Measurements from ENCODE around the gene RASSF4.

RASSF4 gene

DNA sequence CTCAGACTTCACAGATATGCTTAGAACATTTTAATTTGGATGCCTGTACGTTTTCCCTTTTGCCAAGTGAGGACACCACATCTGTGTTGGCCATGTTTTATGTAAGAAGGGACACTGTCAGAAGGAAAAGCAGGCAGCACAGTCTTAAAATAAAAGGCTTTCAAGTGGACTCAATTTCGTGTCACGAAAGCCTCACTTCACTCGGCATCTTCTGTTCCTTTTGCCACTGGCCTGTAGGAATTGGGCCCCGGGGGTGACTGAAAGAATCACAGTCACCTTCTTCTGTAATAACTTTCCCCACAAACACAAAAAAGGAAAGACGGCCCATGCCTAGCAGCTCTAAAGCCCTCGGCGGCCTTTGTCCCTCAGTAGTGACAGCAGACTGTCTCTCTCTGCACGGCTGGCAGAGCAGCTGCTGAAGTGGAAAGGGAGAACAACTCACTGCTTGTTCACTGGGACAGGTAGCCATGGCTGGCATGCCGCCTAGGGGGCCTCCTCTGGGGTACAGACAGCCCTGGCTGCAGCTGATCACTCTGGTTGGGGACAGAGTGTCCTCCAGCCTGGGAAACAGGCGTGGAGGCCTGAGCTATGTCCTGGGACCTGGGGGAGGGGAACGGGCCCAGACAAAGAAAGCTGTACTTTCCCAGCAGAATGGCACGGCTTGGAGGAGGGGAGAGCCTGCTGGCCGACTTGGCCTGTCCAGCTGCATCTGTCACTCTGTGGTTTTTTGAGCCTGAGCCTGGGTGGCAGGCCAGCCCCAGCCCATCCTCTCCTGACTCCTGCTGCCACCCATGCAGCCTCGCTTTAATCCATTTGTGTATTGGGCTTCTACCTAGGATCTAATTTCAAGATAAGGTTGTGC lies 4.4 kb downstream of the RASSF4 start:
- peak; percentile 59 for DNase-seq (ENCODE audit: low spot score)

DNA sequence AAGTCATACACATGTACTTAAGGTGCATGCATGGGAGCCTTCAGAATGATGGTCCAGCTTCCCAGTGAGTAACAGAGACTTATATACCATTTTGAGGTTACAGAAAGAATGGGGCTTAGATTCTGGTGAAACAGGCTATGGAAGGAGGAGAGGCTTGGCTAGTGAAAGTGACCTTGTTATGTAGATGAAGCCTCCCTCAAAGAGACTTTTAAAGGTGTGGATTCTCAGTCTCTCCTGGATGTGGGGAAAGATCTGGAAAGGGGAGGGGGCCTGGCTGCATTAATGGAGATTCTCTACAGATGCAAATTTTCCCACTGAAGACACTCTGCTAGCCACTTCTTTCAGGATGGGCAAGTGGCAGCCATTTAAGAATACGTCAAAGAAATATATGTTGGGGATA lies 5.5 kb downstream of the RASSF4 start:
- DNase-seq (ENCODE audit: low spot score), result no peak

DNA sequence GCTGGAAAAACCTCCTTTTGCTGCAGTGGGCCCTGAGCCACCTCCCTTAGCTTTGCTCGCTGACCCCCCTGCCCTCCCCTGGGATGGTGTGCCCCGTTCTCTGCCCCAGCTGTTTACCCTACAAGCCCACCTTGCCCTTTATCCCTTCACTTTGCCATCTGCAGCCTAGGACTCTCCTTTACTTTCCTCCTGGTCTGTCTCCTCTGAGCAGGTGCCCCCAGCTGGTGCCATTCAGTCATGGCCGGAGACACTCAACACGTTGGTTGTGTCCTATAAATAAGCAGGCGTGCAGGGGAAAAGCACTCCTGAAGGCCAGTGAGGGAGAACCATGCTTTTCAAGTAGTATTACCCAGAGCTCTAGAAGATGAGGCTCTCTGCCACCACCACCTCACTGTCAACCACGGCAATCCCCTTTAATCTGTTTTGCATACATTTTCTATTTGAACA lies 6.1 kb downstream of the RASSF4 start:
- DNase-seq (ENCODE audit: low spot score), result peak; percentile 30

DNA sequence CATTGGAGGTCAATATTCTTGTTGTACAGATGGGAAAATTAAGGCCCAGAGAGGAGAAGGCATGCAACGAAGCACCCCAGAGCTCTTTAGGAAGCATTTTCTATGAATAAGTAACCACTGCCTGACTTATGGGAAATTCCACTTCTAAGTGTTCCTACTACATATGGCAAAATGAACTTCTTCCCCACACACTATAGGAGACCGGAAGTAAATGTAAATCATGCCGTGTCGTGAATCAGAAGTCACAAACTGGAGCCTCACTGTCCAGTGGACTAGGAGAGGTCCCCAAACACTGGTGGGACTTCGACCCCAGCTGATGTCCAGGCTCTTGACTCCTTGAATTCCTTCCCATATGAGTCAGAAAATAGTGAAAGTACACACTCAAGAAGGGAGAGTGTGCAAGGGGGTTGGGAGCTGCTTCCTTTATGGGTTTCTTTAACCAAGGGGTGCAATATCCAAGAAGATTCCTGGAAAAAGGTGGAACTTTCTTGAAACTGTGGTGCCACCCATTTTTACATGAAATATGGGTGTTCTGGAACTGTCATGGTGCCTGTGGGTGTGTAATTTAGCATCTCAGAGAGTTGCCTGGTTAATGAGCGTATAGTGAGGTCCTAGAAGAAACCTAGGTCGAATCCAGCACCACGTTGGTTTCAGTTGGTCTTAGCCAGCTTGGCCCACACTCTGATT lies 6.7 kb downstream of the RASSF4 start:
- DNase-seq (ENCODE audit: low spot score), result no peak

DNA sequence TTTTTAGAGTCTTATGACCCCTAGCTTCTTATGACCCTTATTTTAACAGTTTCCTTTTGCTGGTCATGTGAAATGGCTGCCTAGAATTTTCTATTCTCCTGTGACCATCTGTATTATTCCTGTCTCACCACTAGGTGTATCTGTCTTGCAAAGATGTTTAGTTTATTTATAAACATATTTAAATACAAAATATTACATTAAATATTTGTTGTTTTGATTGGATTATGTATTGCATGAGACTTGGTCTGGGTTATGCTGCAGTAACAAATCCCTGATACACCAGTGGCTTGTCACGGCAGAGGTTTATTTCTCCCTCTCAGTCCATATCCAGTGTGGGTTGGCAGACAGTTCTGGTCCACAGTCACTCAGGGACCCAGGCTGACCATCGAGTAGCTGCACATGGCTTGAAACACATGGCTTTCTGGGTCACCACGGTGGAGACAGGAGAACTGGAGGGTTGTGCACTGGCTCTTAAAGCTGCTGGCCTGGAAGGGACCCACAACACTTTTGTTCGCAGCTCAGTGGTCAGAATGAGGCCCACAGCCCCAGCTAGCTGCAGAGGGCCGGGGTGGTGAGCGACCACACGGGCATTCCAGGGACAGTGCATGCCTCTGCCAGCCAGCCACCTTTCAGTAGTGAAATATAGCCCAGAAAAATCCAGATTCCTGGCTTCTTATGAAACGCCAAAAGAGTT lies 7.4 kb downstream of the RASSF4 start:
- DNase-seq (ENCODE audit: low spot score), result no peak

DNA sequence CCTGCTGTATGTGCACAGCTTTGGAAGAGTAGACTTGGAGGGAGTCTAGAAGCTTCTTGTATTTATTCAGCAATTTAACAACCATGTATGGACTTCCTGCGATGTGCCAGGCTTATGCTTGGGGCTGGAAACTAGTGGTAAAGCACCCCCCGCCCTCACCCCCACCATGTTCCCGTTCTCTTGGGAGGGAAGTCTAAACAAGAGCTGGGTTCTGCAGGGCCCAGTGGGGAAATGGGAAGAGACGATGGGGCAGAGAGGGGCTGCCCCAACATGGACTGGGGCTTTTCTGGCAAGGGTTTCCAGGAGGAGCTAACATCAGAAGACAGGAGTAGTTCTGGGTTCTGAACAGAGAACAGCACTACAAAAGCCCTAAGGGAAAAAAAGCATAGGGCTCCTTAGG lies 8.0 kb downstream of the RASSF4 start:
- DNase-seq (ENCODE audit: low spot score), result no peak

DNA sequence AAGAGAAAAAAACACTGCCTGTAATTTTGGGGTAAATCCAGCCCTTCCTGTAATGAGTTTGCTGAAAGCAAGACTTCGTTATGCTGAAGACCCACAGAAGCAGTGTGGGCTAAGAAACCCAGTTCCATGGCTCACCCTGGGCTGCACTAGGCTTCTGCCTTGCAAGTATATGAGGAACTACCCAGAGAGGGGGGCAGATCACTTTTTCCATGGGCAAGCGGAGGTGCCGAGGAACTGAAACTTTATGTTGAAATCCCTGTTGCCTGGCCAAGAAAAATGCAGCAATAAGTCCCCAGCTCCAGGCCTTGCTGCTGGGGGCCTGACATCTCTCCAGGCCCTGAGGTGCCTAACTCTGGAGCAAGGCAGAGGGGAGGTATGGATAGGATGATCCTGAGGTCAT lies 8.5 kb downstream of the RASSF4 start:
- DNase-seq (ENCODE audit: low spot score), result peak; percentile 46

DNA sequence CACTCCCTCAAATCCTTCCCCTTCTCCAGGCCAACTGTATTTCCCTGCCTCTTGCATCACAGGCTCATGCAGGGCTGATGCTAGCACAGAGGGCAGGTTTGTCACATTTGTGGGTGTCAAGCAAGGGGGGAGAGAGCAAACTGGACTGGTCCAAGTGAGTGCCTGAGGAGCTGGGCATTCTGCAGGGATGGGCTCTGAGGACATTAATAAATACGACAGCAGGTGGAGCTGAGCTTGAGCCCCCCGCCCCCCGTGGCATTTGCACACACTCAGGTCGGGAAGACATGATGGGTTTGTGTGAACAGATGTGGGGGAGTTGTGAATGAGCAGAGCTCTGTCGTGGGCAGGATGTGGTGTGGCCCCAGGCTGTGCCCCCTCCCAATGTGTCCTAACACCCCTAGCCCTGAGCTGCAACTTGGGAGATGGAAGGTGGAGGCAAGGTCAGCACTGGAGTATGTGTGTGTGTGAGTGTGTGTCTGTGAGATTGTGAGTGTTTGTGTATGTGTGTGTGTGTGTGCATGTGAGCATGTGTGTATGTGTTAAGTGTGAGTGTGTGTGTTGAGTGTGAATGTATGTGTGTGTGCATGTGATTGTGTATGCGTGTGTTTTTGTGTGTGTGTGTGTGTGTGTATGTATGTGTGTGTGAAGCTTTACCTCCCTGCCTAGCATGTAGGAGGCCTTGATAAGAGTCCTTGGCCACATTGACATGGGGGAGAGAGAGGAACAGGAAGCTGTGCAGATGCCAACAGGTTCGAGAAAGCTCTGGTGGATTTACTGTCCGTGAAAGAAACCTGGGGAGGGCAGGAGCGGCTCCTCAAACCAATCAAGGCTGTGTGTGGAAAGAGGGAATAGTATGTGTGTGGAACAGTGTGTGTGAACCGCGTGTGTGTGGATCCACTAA lies 9.1 kb downstream of the RASSF4 start:
- DNase-seq (ENCODE audit: low spot score), result no peak

DNA sequence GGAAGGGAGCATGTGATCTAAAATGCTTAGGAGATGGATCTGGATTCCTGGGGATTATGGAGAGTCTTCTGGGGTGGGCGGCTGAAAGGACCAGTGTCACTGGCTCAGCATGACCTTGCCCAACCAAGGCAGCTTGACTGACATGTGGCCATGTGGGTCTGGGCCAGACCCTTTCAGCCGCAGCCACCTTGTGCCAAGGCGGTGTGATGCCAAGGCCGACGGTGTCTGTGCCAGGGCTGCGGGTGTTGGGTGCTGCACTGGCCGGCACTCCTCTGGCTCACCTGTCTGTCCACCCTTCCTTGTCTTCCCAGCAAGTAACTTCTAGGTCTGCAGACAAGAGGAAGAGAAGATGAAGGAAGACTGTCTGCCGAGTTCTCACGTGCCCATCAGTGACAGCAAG lies 10.3 kb downstream of the RASSF4 start:
- no peak for DNase-seq (ENCODE audit: low spot score)

DNA sequence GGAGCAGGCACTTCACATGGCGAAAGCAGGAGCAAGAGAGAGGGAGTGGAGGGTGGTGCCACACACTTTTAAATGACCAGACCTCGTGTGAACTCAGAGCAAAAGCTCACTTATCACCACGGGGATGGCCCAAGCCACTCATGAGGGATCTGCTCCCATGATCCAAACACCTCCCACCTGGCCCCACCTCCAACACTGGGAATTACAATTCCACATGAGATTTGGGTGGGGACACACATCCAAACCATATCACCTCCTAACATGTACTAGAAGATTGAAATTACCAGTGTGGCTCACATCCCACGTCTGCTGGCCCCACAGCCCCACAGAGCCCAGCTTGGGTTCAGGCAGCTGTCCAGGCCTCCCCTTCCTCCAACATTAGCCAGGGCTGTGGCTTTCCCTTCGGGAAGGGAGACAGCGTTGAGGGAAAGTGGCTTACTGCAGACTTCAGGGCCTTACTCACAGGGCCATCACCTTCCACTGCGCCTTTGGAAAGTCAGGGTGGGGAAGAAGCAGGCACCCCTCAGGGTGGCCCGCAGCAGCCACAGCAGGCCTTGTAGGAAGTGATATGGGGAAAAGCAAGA lies 11.3 kb downstream of the RASSF4 start:
- no peak for DNase-seq (ENCODE audit: low spot score)

DNA sequence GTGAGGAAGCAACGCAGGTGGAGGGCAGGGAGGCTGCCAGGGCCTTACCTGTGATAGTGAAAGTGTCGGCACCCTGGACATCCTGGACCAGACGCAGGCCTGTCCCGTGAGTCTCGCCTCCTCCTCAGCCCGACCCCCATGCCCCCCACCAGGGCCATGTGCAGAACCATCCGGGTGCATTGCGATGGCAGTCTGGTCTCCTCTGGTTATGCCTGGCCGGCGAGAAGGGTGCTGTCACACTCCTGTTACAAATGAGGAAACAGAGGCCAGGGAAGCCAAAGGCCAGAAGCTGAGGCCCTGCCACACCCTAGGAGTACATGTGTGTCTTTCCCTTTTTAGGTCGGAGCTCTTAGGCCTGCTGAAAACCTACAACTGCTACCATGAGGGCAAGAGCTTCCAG lies 11.8 kb downstream of the RASSF4 start:
- DNase-seq (ENCODE audit: low spot score), result no peak

DNA sequence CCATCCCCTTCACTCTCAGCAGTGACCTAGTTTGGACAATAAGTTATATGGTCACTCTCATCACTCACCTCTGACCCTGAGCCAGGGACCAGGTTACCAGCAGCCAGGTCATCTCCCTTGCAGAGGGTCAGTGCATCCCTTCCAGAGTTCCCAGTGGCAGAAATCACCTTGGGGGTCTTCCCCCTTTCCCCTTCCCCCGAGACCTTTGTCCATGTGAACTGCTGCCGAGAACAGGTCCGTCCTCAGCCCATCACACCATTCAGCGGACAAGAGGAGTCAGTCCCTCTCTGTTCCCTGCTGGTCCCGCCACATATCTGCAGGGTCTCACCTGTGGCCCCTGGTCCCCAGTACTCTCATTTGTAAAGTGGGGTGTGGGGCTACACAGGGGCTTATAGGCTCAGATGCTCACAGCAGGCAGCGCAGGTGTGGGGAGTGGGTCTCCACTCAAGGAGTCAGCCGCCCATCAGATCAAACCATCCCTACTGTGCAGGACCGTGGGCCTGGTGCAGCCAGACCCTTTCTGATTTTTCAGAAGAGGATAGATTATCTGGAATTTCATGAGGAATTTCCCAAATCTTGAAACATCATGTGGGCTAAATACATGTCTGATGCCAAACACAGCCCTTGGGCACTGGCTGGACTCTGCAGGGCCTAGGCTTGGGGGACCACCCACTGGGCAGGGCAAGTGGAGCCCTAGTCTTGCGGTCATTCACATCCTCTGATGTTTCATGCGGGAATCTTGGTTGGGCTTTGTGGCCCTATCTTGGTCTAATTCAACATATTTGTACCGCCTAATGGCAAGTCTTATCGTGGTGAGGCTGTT lies 12.5 kb downstream of the RASSF4 start:
- no peak for DNase-seq (ENCODE audit: low spot score)

DNA sequence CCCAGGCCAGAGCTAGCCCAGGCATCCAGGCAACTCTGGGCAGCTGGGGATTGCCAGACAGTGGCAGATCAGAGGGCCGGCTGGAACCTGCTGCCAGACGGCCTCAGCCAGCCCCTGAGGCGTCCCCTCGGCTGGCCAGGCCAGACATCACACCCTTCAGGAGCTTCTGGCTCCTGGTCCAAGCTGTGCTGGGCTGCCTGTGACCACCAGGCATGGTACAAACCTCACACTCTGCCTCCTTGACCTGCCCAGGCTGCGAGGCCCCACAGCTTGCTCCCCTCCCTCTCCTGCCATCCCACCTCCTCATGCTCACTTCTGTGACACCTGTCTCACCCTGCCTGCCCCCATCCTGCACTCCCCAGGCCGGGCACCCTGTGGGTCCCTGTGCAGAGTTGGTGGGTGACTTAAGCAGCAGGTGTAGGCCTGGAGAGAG lies 13.3 kb downstream of the RASSF4 start:
- no peak for DNase-seq (ENCODE audit: low spot score)

DNA sequence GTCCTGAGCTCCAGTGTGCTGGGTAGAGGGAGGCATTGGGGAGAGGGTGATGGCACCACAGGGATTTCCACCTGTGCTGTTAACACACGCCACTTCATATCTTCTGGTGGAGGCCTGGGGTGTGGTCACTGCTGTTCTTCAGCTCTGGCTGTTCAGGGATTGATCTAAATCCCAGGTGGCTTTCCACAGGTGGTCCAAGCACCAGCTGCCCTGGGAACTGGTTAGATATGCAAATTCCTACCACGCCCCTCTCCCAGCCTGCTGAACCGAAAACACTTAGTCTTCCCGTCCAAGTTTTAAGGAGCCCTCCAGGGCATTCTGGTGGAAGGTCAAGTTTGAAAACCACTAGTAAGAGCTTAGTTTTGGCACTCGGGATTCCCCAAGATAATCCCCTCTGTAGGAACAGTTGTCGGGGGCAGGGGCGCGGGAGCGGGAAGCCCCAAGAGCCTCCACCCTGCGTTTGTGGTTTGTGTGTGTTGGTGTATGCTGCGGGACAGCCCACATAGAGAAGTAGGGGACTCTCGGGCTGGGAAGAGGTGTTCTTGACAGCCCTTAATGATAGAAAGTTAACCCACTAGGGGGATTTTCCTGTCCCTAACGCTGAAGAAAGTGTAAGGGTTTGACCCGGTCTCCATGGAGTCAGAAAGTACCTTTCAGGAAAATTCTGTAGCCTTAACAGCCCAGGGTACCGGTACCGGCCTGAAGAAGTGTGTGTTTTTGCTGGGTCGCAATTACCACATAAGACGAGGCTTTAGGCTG lies 13.9 kb downstream of the RASSF4 start:
- DNase-seq (ENCODE audit: low spot score), result peak; percentile 56

DNA sequence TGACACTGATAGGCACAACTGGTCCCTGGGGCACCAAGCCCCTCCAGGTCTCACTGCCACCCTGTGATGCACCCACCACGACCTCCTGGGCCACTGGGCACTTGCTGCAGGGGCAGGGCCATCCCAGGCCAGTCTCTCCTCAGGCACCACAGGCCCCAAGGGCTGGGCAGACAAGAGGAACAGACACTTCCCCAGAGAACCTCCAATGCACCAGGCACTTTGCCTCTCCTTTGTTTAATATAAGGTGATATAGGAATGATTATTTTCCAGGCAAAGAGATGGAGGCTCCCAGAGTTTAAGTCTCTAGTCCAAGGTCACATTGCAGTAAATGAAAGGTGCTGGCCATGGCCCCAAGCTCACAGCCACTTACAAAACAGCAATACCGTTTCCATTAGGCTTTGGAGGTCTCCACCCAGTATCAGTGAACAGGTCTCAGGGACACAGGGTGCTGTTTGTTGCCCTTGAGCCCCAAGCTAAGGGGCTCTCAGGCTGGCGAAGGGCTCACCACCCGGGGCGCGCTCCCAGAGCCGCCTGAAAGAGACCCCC lies 14.6 kb downstream of the RASSF4 start:
- no peak for DNase-seq (ENCODE audit: low spot score)

DNA sequence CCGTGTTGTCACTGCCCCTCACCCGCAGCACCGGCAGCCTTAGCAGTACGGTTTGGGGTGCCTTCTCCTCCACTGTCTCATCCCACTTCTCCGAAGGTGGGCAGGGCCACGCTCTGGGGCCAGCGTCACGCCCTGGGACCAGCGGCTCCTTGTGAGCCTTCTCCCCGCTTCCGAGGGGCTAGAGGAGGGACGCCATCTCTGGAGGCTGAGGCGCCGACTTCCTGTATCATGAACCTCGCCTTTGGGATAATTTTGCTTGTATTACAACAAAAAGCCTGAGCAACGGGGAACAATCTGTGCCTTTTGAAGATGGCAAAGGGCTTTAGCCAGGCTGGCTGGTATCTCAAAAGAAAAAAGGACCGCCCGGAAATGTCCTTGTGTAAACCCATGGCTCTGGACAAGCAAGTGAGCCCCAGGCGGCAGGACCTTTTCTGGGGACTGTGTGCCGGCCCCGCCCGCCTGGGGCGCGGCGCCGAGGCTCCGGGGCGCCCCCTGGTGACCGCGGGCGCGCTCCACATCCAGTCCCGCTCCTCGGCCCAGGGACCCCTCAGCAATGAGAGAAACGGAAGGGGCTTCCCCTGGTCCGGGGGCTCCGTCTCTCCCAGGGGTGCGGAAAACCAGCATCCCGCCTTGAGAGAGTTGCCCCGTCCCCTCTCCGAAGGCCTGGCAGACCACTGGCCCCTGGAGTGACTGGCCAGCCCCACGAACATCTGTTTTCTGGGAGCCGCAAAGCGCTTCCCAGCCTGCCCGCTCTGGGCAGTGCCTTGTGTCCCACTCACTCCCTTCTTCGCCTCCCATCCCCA lies 15.2 kb downstream of the RASSF4 start:
- peak; percentile 74 for DNase-seq (ENCODE audit: low spot score)

DNA sequence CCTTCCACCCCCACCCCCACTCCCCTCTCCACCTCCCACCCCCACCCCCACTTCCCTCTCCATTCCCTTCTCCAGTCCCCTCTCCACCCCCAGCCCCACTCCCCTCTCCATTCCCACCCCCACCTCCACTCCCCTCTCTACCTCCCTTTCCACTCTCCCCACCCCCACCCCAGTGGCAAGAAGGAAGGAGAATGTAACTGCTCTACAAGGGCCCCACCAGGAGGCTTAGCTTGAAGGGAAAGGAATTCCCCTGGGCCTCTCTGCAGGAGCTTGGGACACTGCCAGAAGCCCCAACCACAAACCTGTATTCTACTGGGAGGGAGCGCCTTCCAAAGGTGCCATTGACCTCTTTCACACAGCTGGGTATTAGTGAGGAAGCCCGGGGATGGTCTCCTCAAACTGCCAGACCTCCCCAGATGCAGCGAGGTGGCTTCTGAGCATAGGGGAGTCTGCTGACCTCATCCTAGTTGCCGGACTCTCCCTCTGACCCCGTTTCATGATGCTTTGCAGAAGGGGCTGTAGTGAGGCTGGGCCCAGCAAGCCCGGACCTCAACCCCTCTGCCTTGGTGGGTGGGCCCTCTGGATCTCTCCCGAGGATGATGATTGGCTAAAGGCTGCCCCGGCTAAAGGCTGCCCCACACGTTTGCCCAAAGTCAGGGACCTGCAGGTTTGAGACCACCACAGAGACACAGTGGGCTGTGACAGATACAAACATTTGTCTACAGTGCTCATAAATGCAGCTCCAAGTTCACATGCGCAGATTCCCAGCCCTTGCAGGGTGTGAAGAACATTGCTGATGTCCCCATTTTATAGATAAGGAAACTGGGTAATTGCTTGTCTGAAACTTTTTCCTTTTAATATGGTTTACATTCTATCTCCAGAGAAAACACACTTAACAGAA lies 16.1 kb downstream of the RASSF4 start:
- no peak for DNase-seq (ENCODE audit: low spot score)
